SU-DHL-6 (cell line): ENCODE measurements around the gene MYLK.

Experiments
- H2AFZ ChIP-seq: fragments of 200-600 bp; sonication (generic); 2 replicates; pipeline ENCODE4 v1.6.1; 2014; ENCODE audit warnings: low read depth, mild to moderate bottlenecking, moderate library complexity, mixed read lengths, antibody characterized with exemption, low read length; ENCODE audit not compliant: severe bottlenecking
- H3F3A ChIP-seq: fragments of 200-600 bp; shearing (Covaris generic); 2 replicates; pipeline ENCODE4 v1.6.0; 2016; ENCODE audit warnings: antibody characterized with exemption, mild to moderate bottlenecking; ENCODE audit not compliant: insufficient read depth
- H3K27ac ChIP-seq: fragments of 200-600 bp; sonication (generic); 2 replicates; pipeline ENCODE4 v1.5.1; 2016; ENCODE audit warnings: low read depth, mild to moderate bottlenecking, low read length, moderate library complexity, mixed read lengths
- H3K27me3 ChIP-seq: fragments of 200-600 bp; sonication (generic), shearing (Covaris generic); 2 replicates; pipeline ENCODE4 v1.6.0; 2014; ENCODE audit warnings: mild to moderate bottlenecking, low read length
- H3K36me3 ChIP-seq: fragments of 200-600 bp; sonication (generic); 2 replicates; pipeline ENCODE4 v1.6.1; 2014; ENCODE audit warnings: mild to moderate bottlenecking, low read length, mixed read lengths
- H3K4me2 ChIP-seq: fragments of 300-600, 200-600 bp; shearing (Covaris generic), sonication (generic); 2 replicates; pipeline ENCODE4 v1.6.0; 2014; ENCODE audit warnings: low read length, low read depth, mild to moderate bottlenecking; ENCODE audit not compliant: poor library complexity, severe bottlenecking
- H3K4me3 ChIP-seq: fragments of 200-600 bp; sonication (generic); 2 replicates; pipeline ENCODE4 v1.5.1; 2014; ENCODE audit warnings: antibody characterized with exemption, low read length, mild to moderate bottlenecking, mixed read lengths; ENCODE audit not compliant: insufficient read depth, poor library complexity, severe bottlenecking
- H3K79me2 ChIP-seq: fragments of 200-600 bp; sonication (generic); 2 replicates; pipeline ENCODE4 v1.6.1; 2014; ENCODE audit warnings: mild to moderate bottlenecking, low read length, moderate library complexity; ENCODE audit not compliant: insufficient read depth
- H3K9ac ChIP-seq: fragments of 200-600 bp; sonication (generic); 2 replicates; pipeline ENCODE4 v1.7.0; 2014; ENCODE audit warnings: mild to moderate bottlenecking, low read length
- H3K9me2 ChIP-seq: fragments of 200-600 bp; sonication (generic); replicated peaks from 2 replicates; pipeline ENCODE4 v1.6.1; 2014; ENCODE audit warnings: low read length; ENCODE audit not compliant: insufficient read depth
- H3K9me3 ChIP-seq: fragments of 200-600 bp; sonication (generic); 2 replicates; pipeline ENCODE4 v1.6.1; 2014; ENCODE audit warnings: low read length, mixed read lengths; ENCODE audit not compliant: insufficient read depth
- H4K20me1 ChIP-seq: fragments of 200-600 bp; sonication (generic); 2 replicates; pipeline ENCODE4 v1.6.1; 2014; ENCODE audit warnings: low read depth, mild to moderate bottlenecking, antibody characterized with exemption, low read length, moderate library complexity, mixed read lengths
- EZH2phosphoT487 ChIP-seq: fragments of 200-600 bp; sonication (generic), shearing (Covaris generic); conservative IDR thresholded peaks from 2 replicates; pipeline ENCODE4 v1.6.1; 2018; ENCODE audit warnings: mild to moderate bottlenecking, antibody characterized with exemption, low read length, moderate library complexity, mixed read lengths
- TF ChIP-seq, protein P1 (sequence below): fragments of 200-600 bp; sonication (generic); IDR thresholded peaks from one replicate; pipeline ENCODE4 v1.5.1; 2017; ENCODE audit warnings: antibody characterized with exemption, mild to moderate bottlenecking, low read length, moderate library complexity; ENCODE audit not compliant: insufficient read depth, poor library complexity, severe bottlenecking

MYLK gene

DNA sequence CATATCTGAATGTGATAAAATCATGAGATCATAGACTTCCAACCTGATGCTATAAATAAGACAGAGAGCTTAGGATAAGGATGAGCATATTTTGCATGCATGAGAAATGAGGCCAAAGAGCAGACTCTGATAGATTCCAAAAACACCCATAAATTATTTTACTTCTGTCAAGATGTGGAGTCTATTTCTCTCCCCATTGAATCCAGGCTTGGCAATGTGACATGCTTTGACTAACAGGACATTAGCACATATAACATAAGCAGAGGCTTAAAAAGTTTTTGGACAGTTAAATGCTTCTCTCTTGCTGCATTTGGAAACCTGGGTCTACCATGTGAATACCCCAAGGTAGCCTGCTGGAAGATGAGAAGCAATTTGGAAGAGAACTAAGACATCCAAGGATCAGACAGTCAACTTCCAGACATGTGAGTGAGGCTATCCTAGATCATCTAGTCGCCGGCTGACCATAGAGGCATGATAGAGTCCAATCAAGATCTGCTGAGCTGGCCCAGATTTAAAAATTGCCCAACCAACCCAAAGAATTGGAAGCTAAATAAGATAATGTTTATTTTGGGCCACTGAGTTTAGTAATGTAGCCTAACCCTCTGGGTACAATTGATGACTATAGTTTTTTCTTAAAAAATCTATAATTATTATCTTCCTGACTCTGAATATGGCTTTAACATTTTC lies 30.3 kb downstream of the MYLK start:
- Histone ChIP-seq H3K36me3 (no peaks in the 10 kb centered on the region), H4K20me1 (no peaks in the 10 kb centered on the region), H2AFZ (no peak overlapping the region), H3K4me2 (no peak overlapping the region), H3K4me3 (no peak overlapping the region), H3K9ac (no peak overlapping the region), H3F3A (no peaks in the 10 kb centered on the region), H3K27ac (no peak overlapping the region), H3K79me2 (no peaks in the 10 kb centered on the region), H3K9me2 (no peaks in the 10 kb centered on the region; the same call in 1 of the 2 replicates), H3K9me3 (no peaks in the 10 kb centered on the region; the same call in 1 of the 2 replicates), H3K27me3 (no peaks in the 10 kb centered on the region)
- no peak for TF ChIP-seq EZH2phosphoT487
- TF ChIP-seq, protein P1, sequence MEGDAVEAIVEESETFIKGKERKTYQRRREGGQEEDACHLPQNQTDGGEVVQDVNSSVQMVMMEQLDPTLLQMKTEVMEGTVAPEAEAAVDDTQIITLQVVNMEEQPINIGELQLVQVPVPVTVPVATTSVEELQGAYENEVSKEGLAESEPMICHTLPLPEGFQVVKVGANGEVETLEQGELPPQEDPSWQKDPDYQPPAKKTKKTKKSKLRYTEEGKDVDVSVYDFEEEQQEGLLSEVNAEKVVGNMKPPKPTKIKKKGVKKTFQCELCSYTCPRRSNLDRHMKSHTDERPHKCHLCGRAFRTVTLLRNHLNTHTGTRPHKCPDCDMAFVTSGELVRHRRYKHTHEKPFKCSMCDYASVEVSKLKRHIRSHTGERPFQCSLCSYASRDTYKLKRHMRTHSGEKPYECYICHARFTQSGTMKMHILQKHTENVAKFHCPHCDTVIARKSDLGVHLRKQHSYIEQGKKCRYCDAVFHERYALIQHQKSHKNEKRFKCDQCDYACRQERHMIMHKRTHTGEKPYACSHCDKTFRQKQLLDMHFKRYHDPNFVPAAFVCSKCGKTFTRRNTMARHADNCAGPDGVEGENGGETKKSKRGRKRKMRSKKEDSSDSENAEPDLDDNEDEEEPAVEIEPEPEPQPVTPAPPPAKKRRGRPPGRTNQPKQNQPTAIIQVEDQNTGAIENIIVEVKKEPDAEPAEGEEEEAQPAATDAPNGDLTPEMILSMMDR: no peak

DNA sequence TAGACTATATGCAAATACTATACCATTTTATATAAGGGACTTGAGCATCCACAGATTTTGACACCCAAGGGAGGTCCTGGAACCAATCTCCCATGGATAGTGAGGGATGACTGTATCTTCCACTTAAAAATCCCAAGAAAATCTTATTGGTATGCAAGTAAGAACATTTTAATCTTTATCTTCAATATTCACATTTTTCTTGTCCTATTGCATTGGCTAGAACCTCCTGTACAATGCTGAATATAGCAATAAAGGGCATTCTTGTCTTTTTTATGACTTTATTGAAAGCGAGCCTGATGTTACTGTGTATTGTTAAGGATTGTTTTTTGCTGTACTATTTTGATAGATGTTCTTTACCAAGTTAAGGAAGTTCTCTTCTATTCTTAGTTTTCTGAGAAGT lies 36.9 kb downstream of the MYLK start:
- 0 out of 2 replicates have a peak, but pooled peaks cover 2% of the 10 kb centered on the region for H3K36me3 ChIP-seq
- H3K9me2 ChIP-seq: no peaks in the 10 kb centered on the region
- peaks cover 7% of the 10 kb centered on the region; the same call in 1 of the 2 replicates for H3K9me3 ChIP-seq
- H3K79me2 ChIP-seq: no peaks in the 10 kb centered on the region
- no peak overlapping the region for H3K4me2 ChIP-seq
- H3K27me3 ChIP-seq: no peaks in the 10 kb centered on the region
- H2AFZ ChIP-seq: no peak overlapping the region
- H3K27ac ChIP-seq: no peak overlapping the region
- TF ChIP-seq, protein P1: no peak
- no peak for TF ChIP-seq EZH2phosphoT487
- no peak overlapping the region for H3K9ac ChIP-seq
- H3K4me3 ChIP-seq: no peak overlapping the region
- H4K20me1 ChIP-seq: no peaks in the 10 kb centered on the region
- no peaks in the 10 kb centered on the region for H3F3A ChIP-seq

GRCh38 chr3:123843668-123844067 lies 40.5 kb downstream of the MYLK start:
- Histone ChIP-seq H3K9ac (no peak overlapping the region), H3K9me3 (peaks cover 12% of the 10 kb centered on the region; the same call in 1 of the 2 replicates), H3K9me2 (no peaks in the 10 kb centered on the region), H3K4me2 (no peak overlapping the region), H3K4me3 (no peak overlapping the region), H2AFZ (no peak overlapping the region), H4K20me1 (no peaks in the 10 kb centered on the region), H3K36me3 (0 out of 2 replicates have a peak, but pooled peaks cover 2% of the 10 kb centered on the region), H3F3A (no peaks in the 10 kb centered on the region), H3K27me3 (no peaks in the 10 kb centered on the region), H3K27ac (no peak overlapping the region), H3K79me2 (no peaks in the 10 kb centered on the region)
- no peak for TF ChIP-seq EZH2phosphoT487
- TF ChIP-seq, protein P1: no peak
